ENCODE measurements around the gene EDNRB.
"Not testable (repeated sequence)": the region's sequence is repeated elsewhere in the genome, so short reads cannot be mapped to it uniquely, and the experiment has no call there.

EDNRB gene

DNA sequence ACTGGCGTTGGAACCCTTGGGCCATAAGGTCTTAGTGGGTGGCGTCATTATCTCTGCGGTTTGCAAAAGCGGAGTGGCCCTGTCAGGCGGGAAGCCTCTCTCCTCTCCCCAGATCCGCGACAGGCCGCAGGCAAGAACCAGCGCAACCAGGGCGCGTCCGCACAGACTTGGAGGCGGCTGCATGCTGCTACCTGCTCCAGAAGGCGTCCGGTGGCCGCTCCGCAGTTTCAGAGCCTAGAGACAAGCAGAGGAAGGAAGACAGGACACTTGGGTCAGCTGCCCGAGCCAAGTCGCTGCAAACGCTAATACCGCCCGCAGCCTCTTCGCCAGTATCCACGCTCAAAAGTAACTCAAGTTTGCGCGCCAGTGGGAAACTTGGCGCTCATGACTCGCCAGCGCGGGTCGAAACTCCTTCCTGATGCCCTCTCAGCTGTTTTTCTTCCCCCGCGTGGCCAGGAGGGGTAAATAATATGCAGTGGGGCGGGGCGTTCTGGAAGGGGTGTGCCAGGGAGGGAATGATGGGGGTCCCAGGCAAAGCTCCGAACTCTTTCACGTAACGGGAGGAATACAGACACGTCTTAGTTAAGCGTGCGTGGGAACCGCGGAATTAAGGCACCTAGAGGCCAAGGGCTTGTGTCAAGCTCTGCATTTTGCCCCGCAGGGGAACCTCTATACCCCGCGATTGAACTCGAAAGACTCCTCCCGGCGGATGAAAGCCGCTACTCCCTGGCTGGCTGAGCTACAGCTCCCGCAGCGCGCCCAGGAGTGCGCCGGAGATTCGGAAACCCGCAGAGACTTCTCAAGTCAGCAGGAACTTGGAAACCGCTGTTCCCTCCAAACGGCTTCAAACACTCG, at the start of gene EDNRB:
TSS of gene EDNRB (minus strand) at position 441 of the 855 bp plus-strand sequence. CDS start at position 183, 258 bp downstream.
- no peak for DNase-seq

DNA sequence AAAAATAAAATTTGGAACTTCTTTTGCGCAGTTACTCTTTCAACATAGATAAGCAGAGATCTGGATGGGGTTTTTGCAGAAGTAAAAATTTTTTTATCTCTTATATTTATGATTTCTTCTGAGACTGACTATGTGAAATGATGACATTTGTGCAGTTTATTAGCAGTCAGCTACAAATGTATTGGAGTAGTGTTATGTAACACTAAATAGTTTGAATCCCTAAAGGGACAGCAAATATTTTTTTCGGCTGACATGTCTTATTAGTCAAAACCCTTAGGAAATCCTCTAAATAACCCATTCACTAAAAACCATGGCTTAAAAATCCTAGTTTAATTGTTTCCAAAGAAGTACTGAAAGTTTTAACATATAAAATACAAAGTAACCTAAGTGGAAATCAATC, 48.0 kb upstream of the EDNRB start:
- DNase-seq = no peak

DNA sequence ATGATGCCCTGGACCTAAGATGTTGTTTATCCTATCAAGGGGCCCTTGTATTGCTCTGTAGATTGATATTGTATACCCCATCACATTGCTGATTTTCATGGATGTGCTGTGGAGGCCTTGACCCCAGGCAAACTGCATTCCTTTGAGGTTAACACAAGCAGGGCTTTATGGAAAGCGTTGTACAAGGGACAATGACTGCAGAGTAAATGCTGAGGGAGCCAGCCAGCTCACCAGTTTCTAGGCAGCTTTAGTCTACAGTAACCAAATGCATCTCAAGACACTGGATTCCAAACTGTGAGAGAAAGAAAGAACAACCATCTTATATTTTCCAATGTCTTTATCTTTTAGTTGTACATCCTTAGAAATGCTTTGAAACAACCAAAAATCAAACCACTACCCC, 34.1 kb upstream of the EDNRB start:
- no peak for DNase-seq

DNA sequence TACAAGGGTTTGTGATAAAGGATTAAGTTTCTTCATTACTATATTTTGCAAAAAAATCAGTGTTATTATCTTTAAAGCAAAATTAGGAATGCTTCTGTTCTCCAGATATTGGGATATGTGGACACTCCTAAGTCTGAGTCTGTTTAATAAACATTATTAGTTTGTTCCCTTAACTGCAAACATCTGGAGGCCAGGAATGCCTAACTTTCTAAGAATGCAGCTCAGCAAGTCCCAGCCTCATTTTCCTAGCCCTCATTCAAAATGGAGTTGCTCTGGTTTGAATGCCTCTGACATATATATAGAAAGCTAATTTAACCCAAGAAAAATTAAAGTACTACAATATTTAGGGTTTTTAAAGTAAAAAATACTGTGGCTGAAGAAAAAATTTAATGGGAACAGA, 33.6 kb upstream of the EDNRB start:
- DNase-seq = no peak

DNA sequence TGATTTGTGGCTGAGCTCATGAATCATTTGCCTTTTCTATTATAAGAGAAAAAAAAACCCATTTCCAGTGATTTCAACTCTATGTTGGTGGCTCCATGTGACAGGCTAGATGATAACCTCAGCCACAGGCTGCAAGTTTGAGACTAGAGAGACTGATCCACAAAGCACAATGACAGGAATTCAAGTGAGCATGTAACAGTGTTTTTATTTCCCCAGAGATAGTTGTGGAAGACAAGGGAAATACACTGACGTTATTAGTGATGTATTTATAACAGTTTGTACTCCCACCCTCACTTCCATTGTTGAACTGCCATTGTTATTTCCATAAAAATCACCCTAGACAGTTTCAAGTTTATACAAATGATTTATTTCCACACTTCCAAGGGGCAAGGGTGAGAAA, 27.9 kb upstream of the EDNRB start:
- no peak for DNase-seq

DNA sequence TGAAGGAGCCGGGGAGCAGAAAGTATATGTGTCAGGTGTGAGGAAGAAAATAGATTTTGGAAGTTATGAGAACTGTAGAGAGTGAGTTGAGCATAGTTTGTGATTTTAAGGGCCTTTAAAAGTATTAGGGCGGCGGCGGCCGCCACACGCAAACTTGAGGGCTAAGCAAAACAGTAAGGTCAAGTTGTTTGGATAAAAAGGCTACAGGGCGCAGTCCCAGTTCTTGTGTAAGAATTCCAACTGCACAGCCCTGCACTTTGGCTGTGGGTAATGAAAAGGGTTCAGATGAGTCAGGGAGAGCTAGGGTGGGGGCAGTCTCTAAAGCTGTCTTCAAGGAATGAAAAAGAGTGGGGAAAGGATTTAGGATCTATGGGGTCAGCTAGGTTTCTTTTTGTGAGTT, 16.4 kb upstream of the EDNRB start:
- not testable (repeated sequence) for DNase-seq

DNA sequence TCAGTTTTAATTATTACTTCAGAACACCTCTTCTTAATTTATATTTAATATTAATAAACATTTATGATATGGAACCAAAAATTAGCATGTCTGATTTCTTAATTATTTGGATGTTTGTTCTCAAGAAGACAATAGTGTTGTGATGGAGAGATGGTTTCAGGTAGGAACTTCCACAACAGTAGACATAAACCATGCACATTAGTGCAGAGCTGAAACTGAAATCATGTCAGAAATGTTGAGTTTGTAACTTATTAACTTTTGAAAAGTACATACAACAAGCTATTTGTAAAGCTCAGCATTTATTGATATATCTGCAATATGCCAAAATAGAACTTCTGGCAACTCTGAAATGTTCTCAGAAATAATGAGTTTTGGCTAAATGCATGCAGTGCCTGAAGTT, 11.8 kb upstream of the EDNRB start:
- no peak for DNase-seq

DNA sequence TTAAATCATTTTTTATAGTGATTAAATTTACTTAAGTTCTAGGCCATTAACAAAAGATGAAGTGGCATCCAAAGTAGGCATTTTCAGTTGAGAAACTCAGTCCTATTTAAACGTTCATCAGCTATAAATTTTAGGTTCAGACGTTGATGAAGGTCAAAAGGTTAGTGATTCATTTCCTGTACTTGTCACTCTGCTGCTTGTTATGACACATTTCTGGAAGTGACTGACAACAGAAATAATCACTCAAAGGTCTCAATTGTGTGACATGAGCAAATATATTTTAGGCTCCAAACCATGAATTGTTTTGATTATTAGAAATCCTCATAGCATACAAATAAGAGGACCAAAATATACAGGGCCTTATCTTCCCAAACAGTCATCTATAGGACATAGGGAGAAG, 10.3 kb upstream of the EDNRB start:
- no peak for DNase-seq

DNA sequence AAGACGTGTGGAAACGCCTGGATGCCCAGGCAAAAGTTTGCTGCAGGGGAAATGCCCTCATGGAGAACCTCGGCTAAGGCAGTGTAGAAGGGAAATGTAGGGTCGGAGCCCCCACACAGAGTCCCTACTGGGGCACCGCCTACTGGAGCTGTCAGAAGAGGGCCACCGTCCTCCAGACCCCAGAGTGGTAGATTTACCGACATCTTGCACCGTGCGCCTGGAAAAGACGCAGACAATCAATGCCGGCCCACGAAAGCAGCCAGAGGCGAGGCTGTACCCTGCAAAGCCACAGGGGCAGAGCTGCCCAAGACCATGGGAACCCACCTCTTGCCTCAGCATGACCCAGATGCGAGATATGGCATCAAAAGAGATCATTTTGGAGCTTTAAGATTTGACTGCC, 7.0 kb upstream of the EDNRB start:
- no peak for DNase-seq

DNA sequence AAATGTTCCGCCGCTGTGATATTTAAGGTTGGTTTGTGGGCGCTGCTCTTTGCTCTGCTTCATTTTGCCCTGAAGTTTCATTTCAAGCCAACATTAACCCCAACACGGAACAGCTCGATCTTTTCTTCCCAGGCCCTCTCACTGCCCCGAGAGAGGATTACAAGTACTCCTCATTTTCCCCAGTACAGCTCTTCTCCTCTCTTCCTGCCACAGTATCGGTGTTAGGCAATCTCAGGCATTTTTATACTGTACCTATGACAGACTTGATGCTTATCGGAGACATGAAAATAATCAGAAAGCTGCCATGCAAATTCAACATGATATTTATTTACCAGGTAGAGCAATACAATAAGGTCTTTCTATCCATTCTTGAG, 1.3 kb upstream of the EDNRB start:
- DNase-seq = no peak

DNA sequence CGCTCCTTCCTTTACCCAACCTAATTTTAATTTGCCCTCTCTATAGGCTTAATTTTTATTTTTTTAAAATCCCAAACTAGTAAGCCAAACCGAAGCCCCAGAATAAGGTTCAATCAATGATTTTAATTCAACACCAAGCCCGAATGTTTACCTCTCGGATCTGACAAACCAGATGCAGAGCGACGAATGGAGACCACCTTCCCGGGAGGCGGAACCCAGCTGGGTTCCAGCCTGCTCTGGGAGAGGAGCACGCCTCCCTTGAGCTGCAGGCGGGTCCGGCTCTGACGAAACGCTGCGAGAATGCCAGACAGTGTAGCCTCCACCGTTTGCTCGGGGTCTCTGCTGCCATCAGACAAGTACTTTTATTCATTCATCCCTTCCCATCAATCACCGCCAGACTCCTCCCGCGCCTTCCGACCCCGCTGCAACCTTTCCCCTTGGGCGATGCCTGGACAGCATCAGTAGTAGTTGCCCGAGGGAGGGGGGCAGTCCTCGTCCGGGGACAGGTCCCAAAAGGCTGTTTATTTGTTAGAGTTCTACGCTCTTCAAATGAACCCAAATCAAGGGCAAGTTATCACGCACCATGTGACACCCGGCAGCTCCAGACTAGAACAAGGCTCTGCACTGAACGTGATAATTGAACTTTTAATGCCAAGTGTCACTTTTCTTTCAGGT, 752 bp upstream of the EDNRB start:
- no peak for DNase-seq

DNA sequence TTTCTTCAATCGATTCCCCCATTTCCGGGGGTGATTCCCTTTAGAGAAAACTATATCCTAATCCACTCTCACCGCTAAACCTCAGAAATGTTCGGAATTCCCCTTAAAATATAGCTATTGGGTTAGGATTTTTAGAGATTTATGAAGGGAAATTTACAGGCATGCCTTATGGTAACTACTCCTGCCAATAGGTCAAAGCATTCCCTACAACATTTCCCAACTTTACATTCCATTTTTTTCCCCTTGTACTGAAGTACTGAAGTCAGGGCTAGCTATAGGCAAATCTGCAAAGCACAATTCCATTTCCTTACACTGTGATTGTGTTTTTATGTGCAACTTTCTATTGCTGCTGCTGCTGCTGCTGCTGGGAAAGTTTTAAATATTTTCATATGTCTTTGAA, 2.1 kb downstream of the EDNRB start:
- no peak for DNase-seq

DNA sequence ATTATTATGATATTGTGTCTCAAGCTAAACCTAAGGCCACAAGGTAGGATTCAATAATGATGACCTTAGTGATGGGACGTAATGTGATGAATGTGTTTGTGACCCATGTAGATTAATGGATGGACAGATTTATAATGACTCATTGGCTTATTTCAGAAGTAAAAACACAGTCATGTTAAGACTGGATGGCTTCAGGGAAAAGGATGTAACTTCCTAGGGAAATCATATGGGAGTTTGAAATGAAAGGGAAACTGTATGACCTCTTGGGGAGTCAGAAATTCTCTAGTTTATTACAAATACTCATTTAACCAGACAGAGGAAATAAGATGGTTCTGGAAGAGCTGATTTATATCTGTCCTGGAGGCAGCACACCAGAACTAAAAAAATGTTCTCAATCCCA, 2.9 kb downstream of the EDNRB start:
- no peak for DNase-seq

DNA sequence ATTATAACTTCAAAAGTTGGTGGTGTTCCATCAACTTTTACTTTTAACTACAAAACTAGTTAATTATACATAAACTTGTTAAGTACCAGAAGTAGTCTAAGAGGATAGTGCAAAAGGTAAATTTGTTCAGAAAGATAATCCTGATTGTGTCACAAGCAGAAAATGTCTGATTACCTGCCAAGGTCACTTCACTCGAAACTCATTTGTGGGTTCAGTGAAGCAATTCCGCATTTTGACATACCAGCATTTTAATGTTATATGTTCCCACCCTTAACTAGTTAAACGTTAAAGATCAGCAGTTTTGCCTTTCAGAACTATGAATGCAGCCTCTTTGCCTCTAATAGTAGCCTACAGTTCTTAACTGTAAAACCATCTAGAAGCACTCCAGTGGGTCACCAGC, 5.6 kb downstream of the EDNRB start:
- no peak for DNase-seq

DNA sequence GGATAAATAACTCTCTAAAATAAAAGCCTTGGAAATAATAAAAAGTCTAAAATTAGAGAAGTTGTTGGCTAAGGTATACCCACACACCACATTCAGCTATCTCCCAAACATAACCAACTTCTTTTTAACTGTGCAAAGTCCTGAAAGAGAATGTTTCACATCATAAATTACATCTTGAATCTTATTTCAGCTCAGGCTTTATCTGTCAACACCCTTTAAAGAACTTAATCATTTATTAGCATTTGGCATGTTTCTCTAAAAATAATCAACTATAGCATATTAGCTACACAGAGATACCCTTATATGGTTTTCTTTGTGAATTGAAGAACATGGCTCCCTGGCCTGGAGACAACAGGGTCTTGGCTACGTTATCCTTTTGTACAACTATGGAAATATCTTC, 6.9 kb downstream of the EDNRB start:
- no peak for DNase-seq

DNA sequence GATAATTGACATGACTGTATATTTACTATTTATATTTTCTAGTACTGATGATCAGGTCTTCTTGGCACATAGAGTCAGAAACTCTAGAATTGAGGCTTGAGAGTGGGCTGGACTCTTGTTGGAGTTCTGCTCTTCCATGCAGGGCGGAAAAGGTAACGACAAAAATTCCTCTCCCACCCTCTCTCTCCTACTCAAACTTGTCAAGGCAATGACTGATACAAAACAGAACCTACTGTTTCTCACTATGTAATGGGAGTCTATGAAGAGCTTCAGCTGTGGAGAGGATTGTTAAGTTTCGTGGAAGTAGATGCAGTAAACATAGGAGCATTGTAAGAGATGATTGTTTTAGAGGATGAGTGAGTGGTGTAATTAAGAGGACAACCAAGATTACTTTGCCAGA, 8.8 kb downstream of the EDNRB start:
- DNase-seq = no peak

DNA sequence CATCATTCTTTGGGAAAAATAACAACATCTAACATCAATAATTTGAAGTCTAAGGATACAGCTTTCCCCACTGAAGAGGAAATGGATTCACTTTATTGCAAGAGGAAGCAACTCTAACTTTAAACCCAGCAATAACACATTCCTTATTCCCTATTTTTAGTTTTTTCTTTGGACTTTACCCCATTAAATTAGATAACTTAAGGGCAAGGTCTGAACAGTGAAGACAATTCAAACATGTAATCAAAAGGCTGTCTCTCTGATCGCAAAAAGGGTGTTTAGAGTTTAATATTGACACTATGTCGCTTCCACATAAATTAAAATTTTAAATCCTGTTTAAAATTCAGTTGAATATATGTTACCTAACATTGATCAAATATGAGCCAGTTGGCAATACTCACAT, 10.1 kb downstream of the EDNRB start:
- DNase-seq = no peak

DNA sequence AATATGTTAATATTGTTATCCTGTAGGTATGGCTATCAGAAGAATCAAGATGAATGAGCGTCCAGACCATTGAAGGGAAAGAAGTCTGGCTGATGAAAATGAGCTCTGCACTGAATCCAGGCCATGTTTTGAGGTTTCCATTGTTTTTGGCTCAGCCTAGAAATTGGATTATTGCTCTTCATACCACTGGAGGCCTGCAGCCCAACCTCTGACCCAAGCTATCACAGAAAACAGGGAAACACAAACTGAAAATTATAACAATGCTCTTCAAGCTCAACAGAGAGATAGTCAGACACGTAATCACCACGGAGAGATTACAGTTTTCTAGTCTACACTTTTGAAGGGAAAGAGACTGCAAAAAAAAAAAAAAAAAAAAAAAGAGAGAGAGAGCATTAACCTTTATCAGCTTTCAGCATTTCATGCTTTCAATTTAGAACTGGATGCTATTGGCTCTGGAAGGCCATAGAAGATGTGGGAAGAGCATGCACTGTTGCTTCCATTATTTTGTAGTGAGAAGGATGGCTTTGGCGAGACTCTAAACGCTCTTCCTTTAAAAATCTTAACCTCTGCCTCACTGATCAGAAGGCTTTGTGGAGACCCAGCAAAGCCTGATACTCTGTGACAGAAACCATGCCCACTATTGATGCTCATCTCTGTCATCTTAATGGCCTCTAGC, 10.8 kb downstream of the EDNRB start:
- no peak for DNase-seq

DNA sequence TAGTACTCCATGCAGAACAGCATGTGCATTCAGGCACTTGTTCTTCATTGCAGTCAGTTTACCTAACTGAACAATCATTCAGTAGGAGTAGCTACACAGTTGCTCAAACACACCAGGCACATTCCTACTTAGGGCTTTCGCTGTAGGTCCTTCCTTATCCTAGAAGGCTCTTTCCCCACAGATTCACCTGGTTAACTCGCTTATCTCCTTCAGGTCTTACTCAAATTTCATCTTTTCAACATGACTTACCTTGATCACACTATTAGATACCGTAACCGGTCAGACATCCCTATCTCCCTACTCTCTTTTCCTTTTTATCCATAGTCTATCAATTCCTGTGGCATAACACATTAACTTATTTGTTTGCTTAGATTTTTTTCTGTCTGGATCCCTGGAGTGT, 14.6 kb downstream of the EDNRB start:
- DNase-seq = no peak

DNA sequence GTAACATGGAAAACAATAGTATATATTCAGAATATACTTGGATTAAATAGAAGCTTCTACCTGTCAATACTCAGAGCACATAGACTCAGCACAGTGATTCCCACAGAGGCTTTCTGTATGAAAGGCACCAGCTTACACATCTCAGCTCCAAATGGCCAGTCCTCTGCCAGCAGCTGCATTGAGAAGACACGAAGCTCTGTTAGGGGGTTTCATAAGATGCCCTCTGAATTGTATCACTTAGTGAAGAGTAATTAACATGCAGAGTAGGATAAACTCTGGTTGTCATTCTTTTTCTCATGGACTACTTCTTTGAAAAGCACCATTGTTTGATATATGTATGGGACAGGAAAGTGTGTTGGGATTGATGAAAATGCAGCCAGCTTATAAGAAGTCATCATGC, 15.2 kb downstream of the EDNRB start:
- DNase-seq = no peak

DNA sequence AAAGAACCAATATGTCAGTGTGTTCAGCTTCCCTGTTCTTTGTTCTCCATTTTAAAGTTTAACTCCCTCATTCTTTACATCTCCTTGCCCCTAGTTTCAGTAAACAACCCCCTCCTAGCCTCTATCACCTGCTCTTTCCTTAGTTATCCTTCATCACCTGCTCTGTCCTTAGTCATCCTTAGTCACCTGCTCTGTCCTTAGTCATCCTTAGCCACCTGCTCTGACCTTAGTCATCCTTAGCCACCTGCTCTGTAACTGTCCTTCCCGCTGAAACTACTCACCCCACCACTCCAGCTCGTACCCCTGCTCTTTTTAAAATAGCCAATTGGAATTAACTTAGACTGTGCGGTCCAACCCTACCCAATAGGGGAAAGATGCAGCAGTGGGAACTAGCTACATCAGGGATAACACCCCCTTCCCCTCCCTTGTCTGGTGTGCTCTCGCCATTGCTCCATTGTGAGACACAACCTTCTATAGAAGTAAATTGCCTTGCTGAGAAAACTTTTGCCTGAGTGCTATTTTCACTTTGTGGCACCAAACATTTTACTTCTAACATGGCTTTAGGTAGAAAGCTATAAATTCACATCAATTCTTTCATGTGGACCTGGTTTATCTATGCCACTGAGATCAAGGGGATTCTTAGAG, 16.2 kb downstream of the EDNRB start:
- DNase-seq = no peak

DNA sequence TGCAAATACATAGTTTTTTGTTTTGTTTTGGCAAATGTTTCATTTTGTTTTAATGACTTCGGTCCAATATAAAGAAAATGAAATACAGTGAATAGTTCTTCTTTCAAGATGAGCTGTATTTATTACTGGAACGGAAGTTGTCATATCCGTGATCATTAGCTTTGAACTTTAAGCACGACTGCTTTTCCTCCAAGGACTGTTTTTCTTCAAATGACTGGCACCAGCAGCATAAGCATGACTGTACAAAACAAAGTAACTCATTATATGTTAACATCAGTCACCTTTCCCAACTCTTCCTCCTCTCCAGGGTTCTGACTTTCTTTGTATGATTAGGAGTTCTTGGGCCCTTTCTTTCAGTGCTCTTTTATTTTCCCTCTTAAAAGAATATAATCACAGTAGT, 20.5 kb downstream of the EDNRB start:
- DNase-seq = no peak

DNA sequence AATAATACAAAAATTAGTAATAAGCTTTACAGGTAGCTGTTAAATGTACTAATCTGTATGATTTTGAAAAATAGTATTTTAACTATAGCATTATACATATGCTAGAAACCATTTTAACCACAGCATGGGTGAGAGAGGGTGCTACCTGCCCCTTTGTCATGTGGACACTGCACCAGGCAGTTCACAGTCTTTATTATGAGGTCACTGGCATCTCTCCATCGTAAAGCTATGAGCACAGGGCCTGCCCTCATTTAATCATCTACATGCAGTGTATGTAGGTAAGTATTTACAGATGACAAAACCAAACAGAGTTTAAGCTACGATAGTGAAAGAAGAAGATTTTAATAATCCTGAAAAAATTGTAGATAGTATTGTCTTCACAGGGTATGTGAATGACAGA, 21.7 kb downstream of the EDNRB start:
- no peak for DNase-seq

DNA sequence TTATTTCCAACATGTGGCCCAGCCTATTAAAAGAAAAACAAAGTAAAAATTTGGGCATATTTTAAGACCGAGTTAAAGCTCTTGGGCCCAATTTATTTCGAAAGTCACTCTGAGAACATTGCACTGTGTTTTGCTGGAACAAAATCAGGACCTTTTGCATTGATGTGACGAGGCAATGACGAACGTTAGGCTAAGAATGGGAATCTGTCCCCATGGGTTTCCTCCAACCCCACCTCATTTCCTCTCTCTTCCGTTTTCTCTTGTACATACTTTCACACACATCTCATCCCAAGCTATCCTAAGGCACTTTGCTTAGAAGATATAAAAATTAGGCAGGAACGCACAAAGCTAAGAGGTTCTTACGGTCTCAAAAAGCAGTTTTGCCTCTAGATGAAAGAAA, 22.1 kb downstream of the EDNRB start:
- no peak for DNase-seq

Measured in amniotic stem cell (primary cell).